Neutrophil (primary cell): Measurements from ENCODE around the gene PRR5L.

Source experiments
- H3K27ac ChIP-seq: fragments of 200-600 bp; sonication (generic); 2 replicates; pipeline ENCODE4 v1.5.1; 2016; ENCODE audit warnings: mild to moderate bottlenecking, moderate library complexity
- H3K27me3 ChIP-seq: fragments of 200-600 bp; sonication (generic); 2 replicates; pipeline ENCODE4 v1.6.0; 2016; ENCODE audit warnings: mild to moderate bottlenecking
- H3K36me3 ChIP-seq: fragments of 200-600 bp; sonication (generic); 2 replicates; pipeline ENCODE4 v1.5.1; 2017
- H3K4me1 ChIP-seq, 2 experiments: fragments of 200-600 bp in 1 of 2; sonication (generic) in 1 of 2; 1 replicate in 1 of 2; 2 replicates in 1 of 2; pipeline versions ENCODE4 v1.5.1 to v1.6.1; 2013 to 2016; ENCODE audit warnings: low read depth in 1 of 2, low read length in 1 of 2, mild to moderate bottlenecking in 1 of 2, moderate library complexity in 1 of 2; ENCODE audit not compliant: control insufficient read depth in 1 of 2, insufficient read depth in 1 of 2
- H3K4me3 ChIP-seq, 2 experiments: fragments of 200-600 bp in 1 of 2; sonication (generic) in 1 of 2; 1 replicate in 1 of 2; 2 replicates in 1 of 2; pipeline ENCODE4 v1.5.1; 2013 to 2016; ENCODE audit warnings: low read depth in 1 of 2, low read length in 1 of 2, mild to moderate bottlenecking in 1 of 2, moderate library complexity in 1 of 2
- H3K9me3 ChIP-seq: fragments of 200-600 bp; sonication (generic); 2 replicates; pipeline ENCODE4 v1.5.1; 2016
- TF ChIP-seq, protein P1 (sequence below): fragments of 200-600 bp; sonication (generic); IDR thresholded peaks from 2 replicates; pipeline ENCODE4 v1.5.1; 2016; ENCODE audit warnings: antibody characterized with exemption

PRR5L gene

DNA sequence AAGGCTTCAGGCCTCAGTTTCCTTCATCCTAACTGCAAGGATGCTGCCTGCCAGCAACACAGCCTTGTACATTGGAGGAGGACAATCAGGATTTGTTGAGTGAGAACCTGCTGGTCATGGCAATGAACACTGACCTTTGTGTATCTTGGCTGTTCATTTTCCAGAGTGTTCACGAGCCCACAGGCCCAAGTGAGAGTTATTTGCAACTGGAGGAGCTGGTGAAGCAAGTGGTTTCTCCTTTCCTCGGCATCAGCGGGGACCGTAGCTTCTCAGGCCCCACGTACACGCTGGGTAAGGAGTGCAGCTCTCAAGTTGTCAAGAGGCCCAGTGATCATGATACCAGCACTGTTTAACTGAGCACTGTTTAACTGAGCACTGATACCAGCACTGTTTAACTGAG is 155.0 kb downstream of the PRR5L start:
- Histone ChIP-seq H3K4me3 (no peak overlapping the region), H3K36me3 (peaks cover 7% of the 10 kb centered on the region), H3K4me1 (peaks cover 12 to 26% of the 10 kb centered on the region in 2 experiments), H3K27ac (no peak overlapping the region), H3K27me3 (no peaks in the 10 kb centered on the region), H3K9me3 (no peaks in the 10 kb centered on the region)
- TF ChIP-seq, protein P1, sequence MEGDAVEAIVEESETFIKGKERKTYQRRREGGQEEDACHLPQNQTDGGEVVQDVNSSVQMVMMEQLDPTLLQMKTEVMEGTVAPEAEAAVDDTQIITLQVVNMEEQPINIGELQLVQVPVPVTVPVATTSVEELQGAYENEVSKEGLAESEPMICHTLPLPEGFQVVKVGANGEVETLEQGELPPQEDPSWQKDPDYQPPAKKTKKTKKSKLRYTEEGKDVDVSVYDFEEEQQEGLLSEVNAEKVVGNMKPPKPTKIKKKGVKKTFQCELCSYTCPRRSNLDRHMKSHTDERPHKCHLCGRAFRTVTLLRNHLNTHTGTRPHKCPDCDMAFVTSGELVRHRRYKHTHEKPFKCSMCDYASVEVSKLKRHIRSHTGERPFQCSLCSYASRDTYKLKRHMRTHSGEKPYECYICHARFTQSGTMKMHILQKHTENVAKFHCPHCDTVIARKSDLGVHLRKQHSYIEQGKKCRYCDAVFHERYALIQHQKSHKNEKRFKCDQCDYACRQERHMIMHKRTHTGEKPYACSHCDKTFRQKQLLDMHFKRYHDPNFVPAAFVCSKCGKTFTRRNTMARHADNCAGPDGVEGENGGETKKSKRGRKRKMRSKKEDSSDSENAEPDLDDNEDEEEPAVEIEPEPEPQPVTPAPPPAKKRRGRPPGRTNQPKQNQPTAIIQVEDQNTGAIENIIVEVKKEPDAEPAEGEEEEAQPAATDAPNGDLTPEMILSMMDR: no peak

DNA sequence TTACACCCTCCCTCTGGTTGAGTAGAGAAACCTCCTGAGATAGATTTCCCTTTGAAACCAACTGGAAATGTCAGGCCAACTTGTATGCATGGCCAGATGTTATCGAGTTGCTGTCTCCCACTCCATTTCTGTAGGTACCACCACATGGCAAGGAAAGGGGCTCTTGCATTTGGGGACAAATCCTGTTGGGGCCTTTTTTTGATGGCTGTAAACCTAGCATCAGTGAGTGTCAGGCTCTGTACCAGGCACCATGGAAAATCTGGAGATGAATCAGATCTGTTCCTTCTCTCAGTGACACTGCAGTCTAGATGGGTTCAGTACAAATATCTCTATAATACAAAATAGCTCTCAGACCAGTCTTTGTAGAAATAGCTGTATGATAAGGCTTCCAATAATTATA is 155.6 kb downstream of the PRR5L start:
- TF ChIP-seq, protein P1: no peak
- Histone ChIP-seq H3K27me3 (no peaks in the 10 kb centered on the region), H3K4me1 (peaks cover 12 to 26% of the 10 kb centered on the region in 2 experiments), H3K36me3 (peaks cover 7% of the 10 kb centered on the region), H3K27ac (no peak overlapping the region), H3K9me3 (no peaks in the 10 kb centered on the region), H3K4me3 (no peak overlapping the region)

DNA sequence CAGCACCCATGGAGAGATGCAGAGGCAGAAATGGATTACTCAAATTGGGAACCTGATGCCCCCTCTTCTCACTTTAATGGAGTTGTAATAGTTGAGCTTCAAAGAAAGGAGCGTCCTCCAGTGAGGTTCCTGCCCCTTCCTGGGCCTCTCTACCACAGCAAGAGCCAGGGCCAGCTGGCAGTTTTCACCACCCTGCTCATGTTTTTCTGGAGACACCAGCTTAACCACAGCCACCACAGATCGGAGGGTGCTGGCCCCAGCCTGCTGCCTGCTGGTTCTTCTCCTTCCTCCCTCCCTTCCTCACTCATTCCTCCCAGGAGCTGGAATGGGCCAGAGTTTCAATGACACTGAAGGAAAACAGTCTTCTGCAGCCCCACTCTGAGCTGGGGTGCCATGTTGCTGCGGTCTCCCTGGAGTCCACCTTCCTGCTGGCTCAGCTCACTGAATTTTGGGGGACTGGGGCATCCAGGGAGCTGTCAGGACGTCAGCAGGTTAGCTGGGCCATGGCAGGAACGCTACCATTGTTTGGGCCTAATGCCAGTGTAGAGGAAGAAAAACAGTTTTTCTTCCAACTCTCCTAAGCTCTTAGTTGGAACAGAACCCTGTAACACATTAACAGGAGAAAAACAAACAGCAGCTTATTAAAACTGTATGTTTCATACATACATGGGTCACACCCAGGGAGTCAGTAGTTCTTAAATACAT is 156.3 kb downstream of the PRR5L start:
- no peaks in the 10 kb centered on the region for H3K9me3 ChIP-seq

DNA sequence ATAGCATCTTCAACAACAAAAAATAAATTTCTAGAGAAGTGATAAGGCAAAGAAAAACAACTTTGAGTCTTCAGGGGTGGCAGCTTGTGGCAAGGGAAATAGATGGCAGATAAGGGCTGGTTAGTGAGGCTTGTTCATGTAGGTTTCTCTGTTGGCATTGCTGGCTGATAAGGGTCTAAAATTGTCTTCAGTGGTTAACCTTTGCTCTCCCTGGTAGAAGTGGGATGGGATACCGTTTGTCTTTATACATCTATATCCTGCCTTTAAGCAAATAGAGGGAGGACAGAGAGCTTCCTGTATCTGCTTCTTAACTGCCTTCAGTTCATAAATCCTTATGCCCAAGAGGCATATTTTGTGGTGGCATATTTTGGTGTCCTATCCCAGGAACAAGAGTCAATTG is 156.9 kb downstream of the PRR5L start:
- H3K4me3 ChIP-seq: no peak overlapping the region
- TF ChIP-seq, protein P1: no peak
- H3K27me3 ChIP-seq: no peaks in the 10 kb centered on the region
- peaks cover 7% of the 10 kb centered on the region for H3K36me3 ChIP-seq
- H3K27ac ChIP-seq: peak overlapping the region; percentile 46
- H3K9me3 ChIP-seq: no peaks in the 10 kb centered on the region
- H3K4me1 ChIP-seq: peaks cover 12 to 26% of the 10 kb centered on the region in 2 experiments

More for the DNA sequence above, 156.3 kb downstream of the PRR5L start:
- no peak overlapping the region for H3K4me3 ChIP-seq
- TF ChIP-seq, protein P1: no peak
- peak overlapping the region; percentile 21 for H3K27ac ChIP-seq
- H3K27me3 ChIP-seq: no peaks in the 10 kb centered on the region
- peaks cover 12 to 26% of the 10 kb centered on the region in 2 experiments for H3K4me1 ChIP-seq
- H3K36me3 ChIP-seq: peaks cover 7% of the 10 kb centered on the region

DNA sequence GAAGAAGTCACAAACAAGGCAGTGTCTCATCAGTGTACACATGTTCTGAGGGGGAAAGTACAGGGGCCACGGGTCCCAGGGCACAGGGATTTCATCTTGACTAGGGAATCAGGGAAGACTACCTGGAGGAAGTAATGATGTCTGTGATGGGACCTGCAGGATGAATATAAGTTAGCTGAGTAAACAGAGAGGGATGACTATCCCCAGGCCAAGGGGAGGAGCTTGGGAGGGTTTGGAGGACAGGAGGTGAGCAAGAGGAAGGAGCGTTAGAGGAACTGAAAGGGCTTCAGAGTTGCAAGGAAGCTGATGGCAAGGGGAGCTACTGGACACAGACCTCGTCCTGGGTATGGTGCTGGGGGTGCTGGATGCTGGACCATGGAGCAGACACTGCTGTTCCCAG is 157.6 kb downstream of the PRR5L start:
- TF ChIP-seq, protein P1: no peak
- Histone ChIP-seq H3K36me3 (peaks cover 7% of the 10 kb centered on the region), H3K27ac (peak overlapping the region; percentile 46), H3K4me1 (peaks cover 12 to 26% of the 10 kb centered on the region in 2 experiments), H3K4me3 (no peak overlapping the region), H3K27me3 (no peaks in the 10 kb centered on the region), H3K9me3 (no peaks in the 10 kb centered on the region)
